Middle frontal gyrus (tissue), 1 donor: ENCODE measurements around the gene ERGIC3.

Experiments used
- DNase-seq: peaks from one replicate; pipeline ENCODE4 v3.0.0-alpha.2; 2015; ENCODE audit warnings: low spot score; ENCODE audit errors: extremely low spot score

Gene ERGIC3

DNA sequence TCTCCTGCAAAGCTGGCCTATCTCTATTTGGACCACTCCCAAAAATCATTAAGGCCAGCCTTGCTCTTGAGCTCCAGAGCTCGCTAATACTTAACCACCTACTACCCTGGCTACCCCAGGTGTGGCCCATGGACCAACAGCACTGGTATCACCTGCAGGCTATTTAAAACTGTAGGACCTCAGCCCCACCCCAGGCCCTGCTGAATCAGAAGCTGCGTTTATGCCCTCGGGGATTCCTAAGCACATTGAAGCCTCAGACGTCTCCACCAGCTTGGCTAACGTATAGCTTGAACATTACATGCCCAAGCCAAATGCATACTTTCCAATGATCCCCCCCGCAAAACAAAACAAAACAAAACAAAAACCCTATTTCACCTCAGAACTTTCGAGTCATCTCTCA is 54.0 kb downstream of the ERGIC3 start:
- DNase-seq, result no peak

- no peak for DNase-seq
These were observed 55.3 kb downstream of the ERGIC3 start for GRCh38 chr20:35597186-35597585.

GRCh38 chr20:35598476-35598875 is 56.6 kb downstream of the ERGIC3 start:
- no peak for DNase-seq

DNA sequence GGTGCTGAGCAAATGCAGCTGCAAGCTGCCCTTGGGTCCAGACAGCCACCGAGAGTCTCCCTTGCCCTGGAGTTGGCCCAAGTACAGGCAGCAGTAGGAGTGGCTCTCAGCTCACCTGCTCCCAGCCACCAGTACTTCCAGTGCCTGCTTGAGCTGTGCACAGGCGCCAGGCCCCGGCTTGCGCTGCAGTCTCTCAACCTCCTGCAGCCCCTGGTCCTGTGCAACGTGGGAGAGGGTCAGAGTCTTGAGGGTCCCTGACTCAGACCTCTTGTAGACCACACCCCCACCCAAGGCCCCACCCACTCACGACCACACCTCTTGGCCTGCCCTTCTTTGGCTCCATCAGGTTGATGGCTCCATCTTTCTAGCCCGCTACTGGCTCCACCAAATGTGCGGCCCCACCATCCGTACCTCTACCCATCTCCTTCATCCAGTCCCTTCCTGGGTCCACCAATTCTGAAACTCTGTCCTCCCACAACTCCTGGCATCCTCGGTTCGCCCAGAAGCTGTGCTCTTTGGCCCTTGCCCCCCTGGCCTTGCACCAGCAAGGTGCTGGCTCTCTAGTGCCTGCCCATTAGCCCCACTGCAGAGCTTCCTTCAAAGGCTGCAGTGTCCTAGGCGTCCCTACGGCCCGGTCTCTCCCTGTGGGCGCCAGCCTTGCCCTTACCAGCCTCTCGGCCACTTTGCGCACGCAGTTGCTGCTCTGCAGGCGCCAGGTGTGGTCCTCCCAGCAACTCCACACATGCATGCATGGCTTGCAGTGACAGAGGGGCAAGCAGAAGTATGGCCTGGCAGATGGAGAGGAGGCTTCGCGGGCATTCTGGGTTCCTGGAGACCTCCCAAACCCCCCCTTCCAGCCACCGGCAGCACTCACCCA is 57.3 kb downstream of the ERGIC3 start:
- no peak for DNase-seq

DNA sequence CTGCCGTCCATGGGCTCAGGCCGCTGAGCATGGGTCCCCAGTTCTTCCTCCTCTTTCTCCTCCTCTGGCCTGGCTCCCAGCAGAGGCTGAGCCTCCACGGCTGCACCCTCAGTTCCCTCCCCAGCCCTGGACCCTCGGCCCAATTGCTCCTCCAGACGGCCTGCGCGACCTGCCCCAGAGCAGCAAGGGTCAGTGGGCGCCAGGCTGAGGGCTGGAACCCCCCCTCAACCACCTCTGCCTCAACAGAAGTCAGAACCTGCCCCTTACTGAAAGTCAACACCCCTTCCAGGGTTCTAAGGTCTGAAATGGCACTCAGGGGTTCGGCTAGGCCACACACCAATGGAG is 57.9 kb downstream of the ERGIC3 start:
- DNase-seq, result no peak

DNA sequence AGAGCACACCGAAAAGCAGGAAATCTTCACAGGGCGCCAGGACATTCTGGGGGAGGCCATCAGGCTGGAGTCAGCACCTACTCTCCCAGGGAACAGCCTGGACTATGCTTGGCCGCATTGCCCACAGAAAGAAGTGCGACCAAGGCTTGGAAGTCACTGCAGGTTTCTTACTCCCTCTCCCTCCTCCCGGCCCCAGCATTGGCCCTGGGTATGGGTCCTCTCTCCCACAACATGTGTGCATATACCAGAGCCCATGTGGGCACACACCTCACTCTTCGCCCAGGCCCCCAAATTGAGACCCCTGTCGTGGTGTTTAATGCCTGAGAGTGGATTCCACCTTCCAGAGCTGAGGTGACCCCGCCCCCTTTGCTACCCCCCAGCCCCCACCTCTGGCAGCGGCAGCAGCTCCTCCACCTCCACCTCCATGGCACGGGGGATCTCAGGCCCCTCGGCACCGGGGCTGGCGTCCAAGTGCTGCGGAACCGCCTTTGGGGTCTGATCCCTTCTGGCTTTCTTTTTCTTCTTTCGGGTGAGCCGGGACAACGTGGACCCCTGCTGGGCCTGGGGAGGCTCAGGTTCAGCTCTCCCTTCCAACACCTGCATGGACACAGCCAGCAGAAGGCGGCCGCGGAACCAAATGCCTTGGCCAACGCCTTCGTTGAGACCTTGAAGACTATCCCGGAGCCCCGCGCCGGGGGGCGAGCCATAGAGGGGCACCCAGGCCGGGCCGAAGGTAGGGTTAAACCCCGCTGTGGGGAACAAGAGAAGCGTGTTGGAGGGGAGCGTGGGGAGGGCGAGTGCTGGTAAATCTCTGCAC is 58.5 kb downstream of the ERGIC3 start:
- DNase-seq, result no peak

- DNase-seq, result peak; percentile 33
These were observed 59.4 kb downstream of the ERGIC3 start for GRCh38 chr20:35600993-35601973.

DNA sequence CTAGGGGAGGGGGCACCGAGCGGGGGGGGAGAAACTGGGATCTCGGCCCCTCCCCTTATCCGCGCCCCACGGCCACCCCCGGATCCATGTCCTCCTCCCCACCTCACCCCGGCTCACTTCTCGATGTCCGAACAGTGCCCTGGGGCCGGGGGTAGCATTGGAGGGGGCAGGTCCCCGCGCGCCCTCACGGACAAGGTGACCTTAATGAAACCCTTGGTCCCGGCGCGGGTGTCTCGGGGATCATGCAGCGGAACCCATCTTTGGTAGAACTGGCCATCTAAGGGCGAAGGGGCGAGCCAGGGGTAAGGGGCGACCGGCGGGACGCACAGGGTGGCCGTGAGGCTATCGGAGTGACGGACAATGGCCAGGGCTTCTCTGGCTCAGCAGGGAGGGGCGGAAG is 60.1 kb downstream of the ERGIC3 start:
- no peak for DNase-seq

- DNase-seq, result no peak
These were observed 61.1 kb downstream of the ERGIC3 start for GRCh38 chr20:35602851-35603495.

- DNase-seq, result no peak
These were observed 62.0 kb downstream of the ERGIC3 start for GRCh38 chr20:35603695-35604448.

- DNase-seq, result no peak
These were observed 62.5 kb downstream of the ERGIC3 start for GRCh38 chr20:35604449-35604747.

DNA sequence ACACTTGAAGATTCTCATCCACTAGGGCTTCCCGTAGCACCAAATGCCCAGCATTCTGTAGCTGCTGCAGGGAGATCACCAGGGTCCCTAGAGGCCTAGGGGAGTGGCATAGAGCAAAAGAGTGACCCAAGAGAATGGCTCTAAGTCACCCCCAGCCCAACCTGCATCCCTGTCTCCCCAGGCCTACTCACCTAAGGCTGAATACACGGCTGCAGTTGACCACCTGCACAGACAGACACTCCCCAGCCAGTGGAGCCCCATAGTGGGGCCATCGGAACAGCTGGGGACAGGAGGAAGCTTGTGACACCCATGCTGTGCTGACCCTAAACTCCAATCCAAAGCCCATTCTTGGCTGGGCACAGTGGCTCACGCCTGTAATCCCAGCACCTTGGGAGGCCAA is 64.2 kb downstream of the ERGIC3 start:
- no peak for DNase-seq
